H9 (cell line): ENCODE measurements around the gene CACNG8. TPM values are rescaled to one million over a fixed set of nuclear protein-coding genes. Genes with fewer than 3 reads are reported as not detected.

Source experiments
- DNase-seq: peaks from one replicate; pipeline ENCODE4 v3.0.0-alpha.2; 2017
- H2AFZ ChIP-seq: one replicate; pipeline ENCODE4 v1.6.1; 2013; ENCODE audit warnings: mild to moderate bottlenecking, low read length, control low read depth, moderate library complexity
- H2AK5ac ChIP-seq: 2 replicates; pipeline ENCODE4 v1.6.1; 2013; ENCODE audit warnings: low read length, control low read depth, mixed read lengths; ENCODE audit not compliant: insufficient read length
- H2BK120ac ChIP-seq: one replicate; pipeline ENCODE4 v1.6.1; 2013; ENCODE audit warnings: low read depth, mild to moderate bottlenecking, low read length, control low read depth, inconsistent platforms; ENCODE audit not compliant: poor library complexity, severe bottlenecking
- H2BK12ac ChIP-seq: 2 replicates; pipeline ENCODE4 v1.6.1; 2013; ENCODE audit warnings: low read length, control low read depth, mixed read lengths, low read depth; ENCODE audit not compliant: insufficient read length
- H2BK15ac ChIP-seq: 2 replicates; pipeline ENCODE4 v1.6.1; 2013; ENCODE audit warnings: low read depth, low read length, control low read depth
- H2BK20ac ChIP-seq: one replicate; pipeline ENCODE4 v1.6.1; 2013; ENCODE audit warnings: low read depth, mild to moderate bottlenecking, low read length, control low read depth, inconsistent platforms; ENCODE audit not compliant: poor library complexity, severe bottlenecking
- H2BK5ac ChIP-seq: 2 replicates; pipeline ENCODE4 v1.6.1; 2013; ENCODE audit warnings: low read length, control low read depth, mixed read lengths; ENCODE audit not compliant: insufficient read length
- H3K14ac ChIP-seq: 2 replicates; pipeline ENCODE4 v1.6.1; 2013; ENCODE audit warnings: low read length, control low read depth; ENCODE audit not compliant: insufficient read depth
- H3K18ac ChIP-seq: 2 replicates; pipeline ENCODE4 v1.6.1; 2013; ENCODE audit warnings: low read depth, mild to moderate bottlenecking, mixed read lengths, low read length, control low read depth; ENCODE audit not compliant: insufficient read length
- H3K23ac ChIP-seq: 2 replicates; pipeline ENCODE4 v1.6.1; 2013; ENCODE audit warnings: low read length, control low read depth, mixed read lengths, low read depth; ENCODE audit not compliant: insufficient read length
- H3K23me2 ChIP-seq: 2 replicates; pipeline ENCODE4 v1.6.1; 2013; ENCODE audit warnings: low read depth, mild to moderate bottlenecking, mixed read lengths, low read length, control low read depth; ENCODE audit not compliant: insufficient read length, poor library complexity, severe bottlenecking
- H3K27ac ChIP-seq: 2 replicates; pipeline ENCODE4 v1.5.1; 2013; ENCODE audit warnings: low read length, control low read depth, mixed read lengths, low read depth; ENCODE audit not compliant: insufficient read length
- H3K27me3 ChIP-seq: 2 replicates; pipeline ENCODE4 v1.6.1; 2013; ENCODE audit warnings: low read length, control low read depth, inconsistent platforms; ENCODE audit not compliant: insufficient read depth
- H3K4ac ChIP-seq: 2 replicates; pipeline ENCODE4 v1.6.1; 2013; ENCODE audit warnings: low read depth, mild to moderate bottlenecking, control low read depth, inconsistent platforms, low read length, moderate library complexity
- H3K4me1 ChIP-seq: 2 replicates; pipeline ENCODE4 v1.6.1; 2013; ENCODE audit warnings: low read length, control low read depth, inconsistent platforms; ENCODE audit not compliant: insufficient read depth
- H3K4me2 ChIP-seq: 2 replicates; pipeline ENCODE4 v1.6.1; 2013; ENCODE audit warnings: low read length, control low read depth, mixed read lengths; ENCODE audit not compliant: insufficient read length, insufficient read depth
- H3K56ac ChIP-seq: 2 replicates; pipeline ENCODE4 v1.6.1; 2013; ENCODE audit warnings: low read depth, mild to moderate bottlenecking, mixed read lengths, low read length, control low read depth; ENCODE audit not compliant: insufficient read length
- H3K79me1 ChIP-seq: 2 replicates; pipeline ENCODE4 v1.6.1; 2013; ENCODE audit warnings: low read depth, mild to moderate bottlenecking, moderate library complexity, low read length, control low read depth, inconsistent platforms; ENCODE audit not compliant: insufficient read depth, poor library complexity, severe bottlenecking
- H3K79me2 ChIP-seq: 2 replicates; pipeline ENCODE4 v1.6.1; 2013; ENCODE audit warnings: low read length, control low read depth, inconsistent platforms; ENCODE audit not compliant: insufficient read depth
- H3K9ac ChIP-seq: 2 replicates; pipeline ENCODE4 v1.6.1; 2013; ENCODE audit warnings: low read length, control low read depth, mixed read lengths; ENCODE audit not compliant: insufficient read length; ENCODE audit errors: extremely low read depth
- H3K9me3 ChIP-seq: one replicate; pipeline ENCODE4 v1.6.1; 2013; ENCODE audit warnings: low read depth, low read length, inconsistent platforms; ENCODE audit not compliant: control insufficient read depth
- H3T11ph ChIP-seq: one replicate; pipeline ENCODE4 v1.6.1; 2013; ENCODE audit warnings: mild to moderate bottlenecking, low read length, control low read depth, inconsistent platforms
- H4K20me1 ChIP-seq: one replicate; pipeline ENCODE4 v1.6.1; 2013; ENCODE audit not compliant: control insufficient read depth, insufficient read length, insufficient read depth
- H4K5ac ChIP-seq: 2 replicates; pipeline ENCODE4 v1.6.1; 2013; ENCODE audit warnings: low read depth, mild to moderate bottlenecking, mixed read lengths, low read length, control low read depth; ENCODE audit not compliant: insufficient read length
- H4K8ac ChIP-seq: replicated peaks from 2 replicates; pipeline ENCODE4 v1.6.1; 2013; ENCODE audit warnings: low read length, control low read depth, mixed read lengths, low read depth; ENCODE audit not compliant: insufficient read length
- H4K91ac ChIP-seq: 2 replicates; pipeline ENCODE4 v1.6.1; 2013; ENCODE audit warnings: low read depth, mild to moderate bottlenecking, moderate library complexity, mixed read lengths, low read length, control low read depth; ENCODE audit not compliant: insufficient read length
- H3K27ac Mint-ChIP-seq, 3 experiments: 2 replicates in 2 of 3; 3 replicates in 1 of 3; pipeline ENCODE4 v1.8.0; 2020 to 2021; ENCODE audit warnings: mixed read lengths in 3 of 3, mild to moderate bottlenecking in 1 of 3, moderate library complexity in 1 of 3
- H3K27me3 Mint-ChIP-seq: 2 replicates; pipeline ENCODE4 v1.8.0; 2021; ENCODE audit warnings: low read depth, mild to moderate bottlenecking, moderate library complexity, mixed read lengths
- H3K36me3 Mint-ChIP-seq, 3 experiments: 2 replicates in 2 of 3; 3 replicates in 1 of 3; pipeline ENCODE4 v1.8.0; 2020 to 2021; ENCODE audit warnings: low read depth in 3 of 3, mixed read lengths in 3 of 3; ENCODE audit not compliant: insufficient read depth in 1 of 3
- H3K4me1 Mint-ChIP-seq, 2 experiments: 2 replicates each; pipeline ENCODE4 v1.8.0; 2020; ENCODE audit warnings: mixed read lengths in 2 of 2
- H3K4me3 Mint-ChIP-seq, 2 experiments: 2 replicates in 1 of 2; 3 replicates in 1 of 2; pipeline ENCODE4 v1.8.0; 2020 to 2021; ENCODE audit warnings: mild to moderate bottlenecking in 2 of 2, mixed read lengths in 2 of 2, moderate library complexity in 1 of 2
- H3K9me3 Mint-ChIP-seq, 2 experiments: 2 replicates in 1 of 2; 3 replicates in 1 of 2; pipeline ENCODE4 v1.8.0; 2020; ENCODE audit warnings: mild to moderate bottlenecking in 2 of 2, mixed read lengths in 2 of 2, moderate library complexity in 1 of 2
- CTCF ChIP-seq: fragments of 200-600 bp; sonication (generic); conservative IDR thresholded peaks from 3 replicates; pipeline ENCODE4 v1.8.0; 2021; ENCODE audit warnings: antibody characterized with exemption, mild to moderate bottlenecking
- WGBS: extraction: QIAGEN DNeasy Blood & Tissue Kit; methylation state at CpG from one replicate; pipeline ENCODE4 v1.1.7; 2013; ENCODE audit warnings: missing lambda C conversion rate, low lambda C conversion rate, mixed read lengths; ENCODE audit not compliant: insufficient read length; ENCODE audit errors: extremely low coverage; 5-methylcytosine and 5-hydroxymethylcytosine counted together
- total RNA-seq: library from RNA; stranded (reverse); gene quantifications from 2 replicates; pipeline ENCODE4 v1.2.1, GENCODE V29; 2021

CACNG8 gene
- total RNA-seq, 1 experiment from 2014 or later, result 7.1 TPM

GRCh38 chr19:54026656-54027055 is 63.9 kb downstream of the CACNG8 start:
- no peak overlapping the region for H3K4me2 ChIP-seq
- no peak overlapping the region for H3K14ac ChIP-seq
- H3K4ac ChIP-seq, result no peak overlapping the region
- no peak overlapping the region for H3K56ac ChIP-seq
- H3K79me2 ChIP-seq, result no peaks in the 10 kb centered on the region
- no peak overlapping the region for H2BK120ac ChIP-seq
- no peaks in the 10 kb centered on the region for H3K9me3 ChIP-seq
- WGBS, result no CpG with 5 or more reads among the region's 7 CpGs
- H4K5ac ChIP-seq, result no peak overlapping the region
- no peak overlapping the region for H3T11ph ChIP-seq
- no peak for DNase-seq
- no peak for TF ChIP-seq CTCF
- no peak overlapping the region for H2BK15ac ChIP-seq
- H3K27ac ChIP-seq, result no peak overlapping the region
- no peak overlapping the region for H3K9ac ChIP-seq
- no peak overlapping the region for H2AFZ ChIP-seq
- Mint-ChIP-seq H3K4me1 (peaks cover 23 to 25% of the 10 kb centered on the region in 2 experiments), H3K4me3 (no peak overlapping the region), H3K9me3 (peaks cover 0 to 1% of the 10 kb centered on the region in 2 experiments; a peak in 1 of 5 replicates), H3K27ac (no peak overlapping the region), H3K27me3 (peaks cover 8% of the 10 kb centered on the region), H3K36me3 (peaks cover 0 to 3% (median 0%) of the 10 kb centered on the region in 3 experiments; a peak in 1 of 7 replicates)
- H3K4me1 ChIP-seq, result no peaks in the 10 kb centered on the region; the same call in 1 of the 2 replicates
- H4K20me1 ChIP-seq, result no peaks in the 10 kb centered on the region
- H3K23me2 ChIP-seq, result no peaks in the 10 kb centered on the region
- H2BK12ac ChIP-seq, result no peak overlapping the region
- H4K8ac ChIP-seq, result no peak overlapping the region
- no peaks in the 10 kb centered on the region for H3K27me3 ChIP-seq
- no peak overlapping the region for H2AK5ac ChIP-seq
- H3K23ac ChIP-seq, result no peak overlapping the region
- H4K91ac ChIP-seq, result no peak overlapping the region
- H3K18ac ChIP-seq, result no peak overlapping the region
- H2BK5ac ChIP-seq, result no peak overlapping the region
- no peaks in the 10 kb centered on the region for H3K79me1 ChIP-seq
- no peak overlapping the region for H2BK20ac ChIP-seq
